Spinal cord (tissue), 10 donors: ENCODE data around the gene GNPAT. TPM values are rescaled to one million over a fixed set of nuclear protein-coding genes. Genes with fewer than 3 reads are reported as not detected.
A peak's percentile ranks its signal among the peaks of the same experiment; 100 is the strongest.

Experiments
- DNase-seq, 6 donors: peaks; one replicate each; pipeline versions ENCODE4 v3.0.0 to v3.0.0-alpha.2; 2013 to 2015; ENCODE audit warnings: low spot score in 6 of 6, low read depth in 4 of 6
- H3K27ac ChIP-seq: one replicate; pipeline ENCODE4 v1.5.1; 2013; ENCODE audit warnings: low read depth, low read length, control low read depth
- H3K27me3 ChIP-seq: one replicate; pipeline ENCODE4 v1.6.1; 2013; ENCODE audit warnings: low read length; ENCODE audit not compliant: control insufficient read depth, insufficient read depth
- H3K36me3 ChIP-seq: one replicate; pipeline ENCODE4 v1.6.1; 2013; ENCODE audit warnings: low read length; ENCODE audit not compliant: control insufficient read depth, insufficient read depth
- H3K4me1 ChIP-seq: one replicate; pipeline ENCODE4 v1.6.1; 2013; ENCODE audit warnings: low read length; ENCODE audit not compliant: control insufficient read depth, insufficient read depth
- H3K4me3 ChIP-seq: one replicate; pipeline ENCODE4 v1.5.1; 2013; ENCODE audit warnings: low read depth, low read length, control low read depth
- H3K9me3 ChIP-seq: one replicate; pipeline ENCODE4 v1.6.1; 2013; ENCODE audit warnings: low read length; ENCODE audit not compliant: control insufficient read depth, insufficient read depth
- WGBS: methylation state at CpG from one replicate; pipeline ENCODE4 v1.1.5; 2013; ENCODE audit warnings: missing lambda C conversion rate; ENCODE audit not compliant: insufficient coverage; 5-methylcytosine and 5-hydroxymethylcytosine counted together
- polyA plus RNA-seq, 2 donors: library from polyadenylated mRNA; unstranded; fragments of 120-200 nt; gene quantifications; one replicate each; pipeline ENCODE4 v1.2.1, GENCODE V29; 2013; ENCODE audit not compliant: insufficient read length in 2 of 2
- total RNA-seq, 2 donors: library from RNA; depleted of rRNA in 1 of 2; stranded (reverse); fragments of 120-200 nt in 1 of 2; fragments of >200 nt in 1 of 2; gene quantifications; one replicate each; pipeline versions ENCODE4 v1.2.3 to v1.2.4, GENCODE V29; 2013 to 2014
- donor health status: healthy.

Gene GNPAT
- total and polyA plus RNA-seq, 4 donors, result 51.4 to 66.4 (median 63.1) TPM

GRCh38 chr1:231200388-231201031, 40.5 kb upstream of the GNPAT start:
- no peak overlapping the region for H3K27ac ChIP-seq
- H3K9me3 ChIP-seq, result no peaks in the 10 kb centered on the region
- no peaks in the 10 kb centered on the region for H3K4me1 ChIP-seq
- 62% methylated on average over 7 of the region's 8 CpGs for WGBS
- DNase-seq, result no peak
- H3K36me3 ChIP-seq, result peaks cover 36% of the 10 kb centered on the region
- no peak overlapping the region for H3K4me3 ChIP-seq
- no peaks in the 10 kb centered on the region for H3K27me3 ChIP-seq

GRCh38 chr1:231201375-231201978, 39.5 kb upstream of the GNPAT start:
- Histone ChIP-seq H3K4me1 (no peaks in the 10 kb centered on the region), H3K9me3 (no peaks in the 10 kb centered on the region), H3K4me3 (no peak overlapping the region), H3K27me3 (no peaks in the 10 kb centered on the region), H3K36me3 (peaks cover 40% of the 10 kb centered on the region), H3K27ac (no peak overlapping the region)
- no peak for DNase-seq
- WGBS, result 95% methylated on average over 13 of the region's 16 CpGs

GRCh38 chr1:231201979-231202633, 38.9 kb upstream of the GNPAT start:
- H3K9me3 ChIP-seq, result no peaks in the 10 kb centered on the region
- 86% methylated on average over 5 of the region's 5 CpGs for WGBS
- H3K27me3 ChIP-seq, result no peaks in the 10 kb centered on the region
- peaks cover 45% of the 10 kb centered on the region for H3K36me3 ChIP-seq
- no peak overlapping the region for H3K27ac ChIP-seq
- no peaks in the 10 kb centered on the region for H3K4me1 ChIP-seq
- no peak overlapping the region for H3K4me3 ChIP-seq
- no peak for DNase-seq

GRCh38 chr1:231203259-231204057, 37.6 kb upstream of the GNPAT start:
- WGBS, result 87% methylated on average over 18 of the region's 21 CpGs
- no peak for DNase-seq
- H3K4me1 ChIP-seq, result no peaks in the 10 kb centered on the region
- no peaks in the 10 kb centered on the region for H3K9me3 ChIP-seq
- H3K27me3 ChIP-seq, result no peaks in the 10 kb centered on the region
- H3K27ac ChIP-seq, result no peak overlapping the region
- H3K36me3 ChIP-seq, result peaks cover 45% of the 10 kb centered on the region
- no peak overlapping the region for H3K4me3 ChIP-seq

- H3K36me3 ChIP-seq, result peaks cover 54% of the 10 kb centered on the region
- 73% methylated on average over 3 of the region's 8 CpGs for WGBS
These were observed 34.2 kb upstream of the GNPAT start for GRCh38 chr1:231206856-231207255.

GRCh38 chr1:231207437-231207836, 33.6 kb upstream of the GNPAT start:
- Histone ChIP-seq H3K27ac (no peak overlapping the region), H3K4me3 (no peak overlapping the region), H3K9me3 (no peaks in the 10 kb centered on the region), H3K36me3 (peaks cover 48% of the 10 kb centered on the region), H3K27me3 (no peaks in the 10 kb centered on the region), H3K4me1 (peaks cover 9% of the 10 kb centered on the region)
- WGBS, result 88% methylated on average over 2 of the region's 3 CpGs
- no peak for DNase-seq

More at GRCh38 chr1:231206856-231207255, 34.2 kb upstream of the GNPAT start:
- no peak overlapping the region for H3K4me3 ChIP-seq
- H3K9me3 ChIP-seq, result no peaks in the 10 kb centered on the region
- H3K27me3 ChIP-seq, result no peaks in the 10 kb centered on the region
- no peak overlapping the region for H3K27ac ChIP-seq
- peaks cover 9% of the 10 kb centered on the region for H3K4me1 ChIP-seq
- DNase-seq, result peak in 1 of 6 donors; percentile 11

GRCh38 chr1:231208980-231209379, 32.0 kb upstream of the GNPAT start:
- Histone ChIP-seq H3K4me3 (no peak overlapping the region), H3K36me3 (peaks cover 43% of the 10 kb centered on the region), H3K9me3 (no peaks in the 10 kb centered on the region), H3K27ac (no peak overlapping the region), H3K27me3 (no peaks in the 10 kb centered on the region), H3K4me1 (peaks cover 9% of the 10 kb centered on the region)
- 93% methylated on average over 13 of the region's 14 CpGs for WGBS
- no peak for DNase-seq

- no peaks in the 10 kb centered on the region for H3K9me3 ChIP-seq
These were observed 31.5 kb upstream of the GNPAT start for GRCh38 chr1:231209531-231209930.

GRCh38 chr1:231210126-231210525, 30.9 kb upstream of the GNPAT start:
- Histone ChIP-seq H3K4me3 (no peak overlapping the region), H3K9me3 (no peaks in the 10 kb centered on the region), H3K27me3 (no peaks in the 10 kb centered on the region), H3K36me3 (peaks cover 45% of the 10 kb centered on the region), H3K4me1 (peaks cover 9% of the 10 kb centered on the region), H3K27ac (no peak overlapping the region)
- no peak for DNase-seq
- WGBS, result 74% methylated on average over 6 of the region's 6 CpGs

More at GRCh38 chr1:231209531-231209930, 31.5 kb upstream of the GNPAT start:
- DNase-seq, result no peak
- Histone ChIP-seq H3K4me3 (no peak overlapping the region), H3K27me3 (no peaks in the 10 kb centered on the region), H3K27ac (no peak overlapping the region), H3K4me1 (peaks cover 9% of the 10 kb centered on the region), H3K36me3 (peaks cover 44% of the 10 kb centered on the region)
- WGBS, result 90% methylated on average over 5 of the region's 5 CpGs
